GM18517 (cell line): ENCODE measurements around the gene CD3E.

Source experiments
- ATAC-seq: cut with Tn5 transposase; IDR thresholded peaks from one replicate; pipeline ENCODE4 v1.9.1; 2021; ENCODE audit warnings: mild to moderate bottlenecking, moderate library complexity; ENCODE audit not compliant: unreplicated experiment

Gene CD3E

DNA sequence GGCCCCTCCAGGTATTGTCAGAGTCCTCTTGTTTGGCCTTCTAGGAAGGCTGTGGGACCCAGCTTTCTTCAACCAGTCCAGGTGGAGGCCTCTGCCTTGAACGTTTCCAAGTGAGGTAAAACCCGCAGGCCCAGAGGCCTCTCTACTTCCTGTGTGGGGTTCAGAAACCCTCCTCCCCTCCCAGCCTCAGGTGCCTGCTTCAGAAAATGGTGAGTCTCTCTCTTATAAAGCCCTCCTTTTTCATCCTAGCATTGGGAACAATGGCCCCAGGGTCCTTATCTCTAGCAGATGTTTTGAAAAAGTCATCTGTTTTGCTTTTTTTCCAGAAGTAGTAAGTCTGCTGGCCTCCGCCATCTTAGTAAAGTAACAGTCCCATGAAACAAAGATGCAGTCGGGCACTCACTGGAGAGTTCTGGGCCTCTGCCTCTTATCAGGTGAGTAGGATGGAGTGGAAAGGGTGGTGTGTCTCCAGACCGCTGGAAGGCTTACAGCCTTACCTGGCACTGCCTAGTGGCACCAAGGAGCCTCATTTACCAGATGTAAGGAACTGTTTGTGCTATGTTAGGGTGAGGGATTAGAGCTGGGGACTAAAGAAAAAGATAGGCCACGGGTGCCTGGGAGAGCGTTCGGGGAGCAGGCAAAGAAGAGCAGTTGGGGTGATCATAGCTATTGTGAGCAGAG lies at the start of gene CD3E:
Gene CD3E (plus strand): TSS at position 163 of the 681 bp plus-strand sequence. CDS start 223 bp downstream, at position 386.
- no peak for ATAC-seq

DNA sequence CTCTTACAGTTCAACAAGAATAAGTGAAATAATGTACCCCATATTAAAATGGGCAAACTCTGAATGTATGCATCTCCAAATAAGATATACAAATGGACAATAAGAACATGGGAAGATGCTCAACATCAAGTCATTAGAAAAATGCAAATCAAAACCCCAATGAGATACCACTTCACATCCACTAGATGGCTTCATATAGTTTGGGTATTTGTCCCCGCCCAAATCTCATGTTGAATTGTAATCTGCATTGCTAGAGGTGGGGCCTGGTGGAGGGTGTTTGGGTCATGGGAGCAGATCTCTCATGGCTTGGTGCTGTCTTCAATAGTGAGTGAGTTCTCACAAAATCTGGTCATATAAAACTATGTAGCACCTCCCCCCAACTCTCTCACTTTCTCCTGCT lies 46.1 kb upstream of the CD3E start:
- no peak for ATAC-seq

DNA sequence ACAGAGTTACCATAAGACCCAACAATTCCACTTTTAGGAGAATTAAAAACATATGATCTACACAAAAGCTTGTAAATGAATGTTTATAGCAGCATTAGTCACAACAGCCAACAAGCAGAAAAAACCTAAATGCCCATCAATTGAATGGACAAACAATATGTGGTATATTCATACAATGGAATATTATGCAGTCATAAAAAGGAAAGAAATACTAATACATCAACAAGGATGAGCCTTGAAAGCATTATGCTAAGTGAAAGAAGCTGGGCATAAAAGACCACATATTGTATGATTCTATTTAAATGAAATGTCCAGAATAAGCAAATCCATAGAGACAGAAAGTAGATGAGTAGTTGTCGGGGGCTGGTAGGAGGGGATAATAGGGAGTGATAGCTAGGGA lies 45.4 kb upstream of the CD3E start:
- ATAC-seq: no peak

DNA sequence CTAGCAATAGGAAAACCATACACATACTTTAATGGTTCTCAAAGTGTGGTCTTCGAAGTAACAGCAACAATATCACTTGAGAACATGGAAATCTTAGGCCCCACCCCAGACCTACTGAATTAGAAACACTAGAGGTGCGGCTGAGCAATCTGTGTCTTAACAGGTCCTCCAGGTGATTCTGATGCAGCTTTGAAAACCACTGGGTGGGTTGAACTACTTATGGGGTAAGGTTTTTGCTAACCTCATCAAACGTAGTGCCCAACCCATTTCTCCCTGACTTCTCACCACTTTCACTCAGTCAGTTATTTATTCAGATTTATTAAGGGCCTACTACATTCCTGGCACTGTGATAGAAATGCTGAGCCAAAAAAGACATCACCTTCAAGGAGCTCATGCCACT lies 44.2 kb upstream of the CD3E start:
- no peak for ATAC-seq

DNA sequence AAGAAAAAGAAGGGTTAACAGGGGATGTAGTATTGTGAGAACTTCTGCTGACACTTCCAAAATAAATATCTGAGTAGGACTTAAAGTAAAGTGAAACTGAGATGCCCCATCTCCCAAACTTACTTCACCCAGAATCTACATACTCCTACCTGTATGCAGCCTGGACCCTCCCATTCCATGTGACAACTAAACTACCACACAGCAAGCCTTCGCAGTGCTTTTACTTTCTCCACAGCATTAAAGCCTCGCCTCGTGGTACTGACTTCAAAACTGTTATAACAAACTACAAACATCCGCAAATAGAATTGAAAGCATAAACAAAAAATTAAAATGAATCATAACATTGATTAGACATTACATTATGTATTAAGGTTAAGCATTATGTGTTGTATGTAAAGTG lies 41.4 kb upstream of the CD3E start:
- ATAC-seq: no peak

DNA sequence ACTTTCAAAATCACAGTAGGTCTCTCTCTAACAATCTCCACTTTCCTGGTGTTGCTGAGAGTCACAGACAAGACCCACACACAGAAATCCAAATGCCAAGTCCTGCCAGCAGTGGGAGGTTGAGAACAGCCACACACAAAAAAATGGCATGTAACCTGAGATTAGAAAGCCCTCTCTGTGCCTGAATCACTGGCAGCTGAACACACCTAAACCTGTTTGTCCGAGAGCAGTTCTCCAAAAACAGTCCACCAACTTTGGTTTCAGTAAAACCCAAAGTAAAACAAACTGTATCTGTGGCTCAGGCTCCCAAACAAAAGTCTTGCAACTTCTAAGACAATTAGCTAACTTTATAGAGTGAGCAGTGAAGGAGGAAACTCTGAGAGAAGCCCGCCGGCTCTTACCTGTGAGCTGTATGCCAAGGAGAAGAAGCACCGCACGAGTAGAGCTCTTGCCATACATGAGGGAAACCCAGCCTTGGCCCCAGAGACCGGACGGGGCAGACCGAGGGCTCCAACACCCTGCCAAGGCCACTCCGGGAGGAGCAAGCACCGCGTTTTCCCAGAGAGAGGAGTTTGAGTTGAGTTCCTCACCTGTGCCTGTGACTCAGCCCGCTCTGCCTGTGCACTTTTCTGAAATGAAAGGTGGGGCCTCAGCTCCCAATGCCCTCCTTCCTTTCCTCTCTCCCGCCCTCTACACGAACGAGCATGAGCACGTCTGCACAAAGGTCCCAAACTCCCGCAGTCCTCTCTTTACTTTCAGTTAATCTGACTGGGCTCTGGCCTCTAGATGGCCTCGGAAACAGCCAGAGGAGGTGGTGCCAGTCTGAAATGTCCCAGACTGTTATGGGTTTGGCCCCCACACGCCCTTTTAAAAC lies 40.6 kb upstream of the CD3E start, which contains the start of gene MPZL2:
Gene MPZL2 (minus strand): TSS at position 603 of the 874 bp plus-strand sequence. CDS start 144 bp downstream, at position 459.
- no peak for ATAC-seq

DNA sequence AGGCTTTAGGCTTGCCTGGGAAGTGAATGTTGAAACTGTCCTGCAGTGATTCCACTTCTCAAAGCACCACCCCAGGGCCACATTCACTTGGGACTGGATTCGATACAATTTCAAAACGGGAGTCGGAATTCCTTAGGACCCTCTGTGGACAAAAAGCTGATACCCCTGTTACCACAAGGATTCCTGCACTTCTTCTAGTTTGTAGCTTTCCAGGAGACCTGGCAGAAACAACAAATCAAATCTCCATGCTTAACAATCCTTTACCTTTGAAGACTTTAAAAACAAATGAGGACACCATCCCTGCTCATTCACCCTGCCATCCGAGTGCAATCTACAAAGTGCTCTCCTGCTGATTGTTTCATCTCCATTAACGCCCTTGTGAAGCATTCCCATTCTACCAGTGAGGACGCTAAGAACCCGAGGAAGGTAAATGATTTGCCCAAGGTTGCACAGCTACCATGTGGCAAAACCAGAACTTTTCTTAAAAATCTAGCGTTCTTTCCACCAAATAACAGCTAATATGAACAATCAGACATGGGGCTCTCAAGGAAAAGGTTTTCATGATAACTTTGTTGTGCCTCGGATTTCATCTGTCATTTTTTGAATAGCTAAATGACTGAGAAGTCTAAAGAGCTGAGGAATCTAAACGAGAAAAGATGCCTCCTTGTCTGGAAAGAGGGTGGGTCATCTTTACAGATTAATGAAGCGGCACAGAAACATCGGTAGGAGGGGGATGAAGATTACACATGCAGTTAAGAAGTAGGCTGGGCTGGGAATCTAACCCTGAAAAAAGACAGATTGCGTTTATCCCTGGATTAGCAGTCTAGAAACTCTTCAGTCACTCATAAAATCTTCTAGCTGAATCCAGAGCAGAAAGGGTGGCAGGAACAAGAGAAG lies 39.7 kb upstream of the CD3E start:
- no peak for ATAC-seq

DNA sequence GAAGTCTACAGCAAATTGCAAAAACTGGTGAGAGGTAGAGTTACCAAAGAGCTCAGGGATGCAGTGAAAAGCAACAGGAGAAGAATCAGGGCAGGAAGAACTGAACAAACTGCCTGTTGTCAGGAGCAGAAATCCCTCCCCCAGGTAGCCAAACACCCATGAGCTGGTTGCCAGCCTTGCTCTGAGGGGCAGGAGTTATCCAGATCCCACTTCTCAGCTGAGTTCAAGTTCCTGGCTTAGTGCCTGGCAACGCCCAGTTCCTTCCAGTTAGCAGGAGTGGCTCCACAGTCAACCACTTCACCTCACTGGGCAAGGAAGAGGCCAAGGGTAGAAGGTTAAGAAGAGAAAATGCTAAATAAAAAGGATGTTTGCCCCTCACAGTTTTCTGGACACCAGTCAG lies 38.6 kb upstream of the CD3E start:
- ATAC-seq: no peak

DNA sequence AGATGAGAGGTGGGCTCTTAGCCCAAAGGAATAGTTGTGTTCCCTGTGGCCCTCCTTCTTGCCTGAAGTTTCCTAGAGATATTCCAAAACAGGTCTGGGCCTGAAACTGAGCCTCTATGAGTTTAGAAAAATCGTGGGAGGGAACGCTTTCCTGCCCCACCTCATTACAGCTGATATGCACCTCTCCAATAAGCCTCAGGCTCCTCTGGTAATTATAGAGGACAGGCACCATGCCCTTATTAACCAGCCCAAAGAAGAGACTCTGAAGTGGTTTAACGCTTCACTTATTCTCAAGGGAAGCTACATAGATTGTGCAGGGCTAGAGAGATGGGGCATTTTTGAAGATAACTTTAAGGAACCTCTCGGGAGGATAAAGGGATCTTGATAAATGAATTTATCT lies 37.0 kb upstream of the CD3E start:
- no peak for ATAC-seq

DNA sequence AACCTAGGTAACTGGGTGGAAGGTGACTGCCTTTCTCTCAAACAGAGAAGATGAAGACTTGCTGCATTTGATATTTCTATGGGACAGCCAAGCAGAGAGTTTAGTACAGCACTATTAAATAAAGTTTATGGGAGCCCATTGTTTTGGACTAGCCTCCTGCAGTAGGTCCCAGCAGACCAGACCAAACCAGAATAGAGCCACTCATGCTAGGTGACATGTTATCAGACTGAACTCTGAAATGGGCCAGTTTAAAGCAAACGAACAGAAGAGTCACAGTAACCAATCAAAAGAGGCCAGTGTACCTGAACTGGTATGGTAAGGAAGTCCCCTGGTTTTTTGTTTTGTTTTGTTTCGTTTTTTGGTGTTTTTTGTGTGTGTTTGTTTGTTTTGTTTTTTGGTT lies 32.5 kb upstream of the CD3E start:
- ATAC-seq: no peak

DNA sequence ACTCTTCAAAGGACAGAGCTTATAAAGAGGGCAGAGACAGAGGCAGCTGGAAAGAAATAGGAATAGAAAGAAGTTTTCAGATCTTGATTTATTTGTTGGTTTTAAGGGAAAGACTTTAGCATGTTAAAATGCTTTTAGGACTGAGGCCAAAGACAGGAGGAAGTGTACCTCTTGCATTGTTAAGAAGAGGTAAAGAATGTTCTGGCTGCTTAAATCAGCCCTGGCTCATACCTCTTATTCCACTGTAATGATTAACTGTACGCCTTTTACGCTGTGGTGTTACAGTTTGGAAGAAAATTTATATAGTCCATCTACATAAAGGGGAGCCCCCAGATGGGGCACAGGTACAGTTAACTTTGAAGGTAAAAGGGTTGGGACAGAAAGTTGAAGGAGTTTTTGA lies 30.3 kb upstream of the CD3E start:
- no peak for ATAC-seq

DNA sequence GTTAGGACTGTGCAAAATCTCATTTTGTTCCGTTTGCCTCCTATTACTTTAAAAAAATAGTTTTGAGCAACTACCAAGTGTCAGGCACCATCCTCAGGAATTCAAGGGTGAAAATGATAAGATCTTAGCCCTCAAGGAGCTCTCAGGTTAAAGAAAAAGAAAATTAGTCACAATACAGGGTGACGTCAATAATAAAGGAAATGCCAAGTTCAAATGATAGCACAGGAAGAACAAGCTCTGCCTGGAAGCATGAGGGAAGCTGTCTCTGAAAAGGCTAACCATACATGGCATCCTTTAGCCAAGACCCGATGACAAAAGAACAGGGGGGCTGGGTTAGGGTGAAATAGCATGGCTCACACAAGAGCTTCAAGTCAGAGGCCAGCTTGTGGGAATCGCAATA lies 29.4 kb upstream of the CD3E start:
- ATAC-seq: no peak

DNA sequence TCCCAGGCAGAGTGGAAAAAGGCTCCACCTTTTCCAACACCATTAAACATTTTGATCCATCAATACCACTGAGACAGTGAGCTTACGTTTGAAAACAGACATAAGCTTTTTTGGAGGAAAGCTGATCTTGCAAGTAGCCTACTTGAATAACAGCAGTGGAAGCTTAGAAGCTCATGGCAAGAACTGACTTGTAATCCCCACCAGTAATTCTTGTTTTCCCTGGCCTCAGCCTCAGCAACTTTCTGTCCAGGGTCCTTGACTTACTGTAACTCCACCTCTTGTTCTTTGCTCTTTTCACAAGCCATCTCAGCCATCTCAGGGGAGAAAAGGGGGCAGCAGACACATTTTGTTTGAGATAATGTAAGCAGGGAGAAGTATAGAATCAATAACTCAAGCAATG lies 28.1 kb upstream of the CD3E start:
- ATAC-seq: no peak

DNA sequence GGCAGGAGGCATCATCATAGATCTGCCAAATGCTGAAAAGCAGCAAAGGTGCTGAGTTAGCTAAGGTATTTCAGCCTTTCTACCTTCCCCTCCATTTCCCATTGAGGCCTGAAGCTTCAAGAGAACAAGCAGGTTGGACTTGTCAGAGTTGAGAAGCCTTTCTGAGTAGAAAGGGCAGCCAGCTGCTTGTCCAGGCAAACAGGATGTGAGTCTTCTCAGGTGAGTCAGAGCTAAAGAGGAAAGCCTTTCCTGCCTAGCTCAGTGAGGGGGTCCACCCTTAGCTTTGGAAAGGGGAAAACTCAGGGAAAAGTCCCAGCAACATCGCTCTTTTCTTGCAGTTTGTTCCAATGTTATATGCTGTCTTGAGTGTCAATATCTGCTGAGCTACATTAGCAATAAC lies 27.2 kb upstream of the CD3E start:
- no peak for ATAC-seq

DNA sequence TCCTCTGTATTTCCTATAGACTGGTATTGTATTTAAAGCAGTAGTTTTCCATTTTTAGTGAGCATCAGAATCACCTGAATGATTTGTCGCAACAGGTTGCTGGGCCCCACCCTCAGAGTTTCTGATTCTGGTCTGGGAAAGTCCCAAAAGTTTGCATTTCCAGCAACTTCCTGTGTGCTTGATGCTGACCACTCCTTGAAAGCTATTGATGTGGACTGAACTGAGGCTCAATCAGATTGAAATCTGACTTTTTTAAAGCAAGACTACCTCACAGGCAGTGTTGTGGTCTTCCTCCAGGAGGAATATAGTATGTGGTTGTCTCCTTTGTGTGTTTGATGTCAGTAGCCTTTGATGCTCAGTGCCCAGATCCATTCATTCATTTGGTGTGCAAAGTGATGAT lies 23.2 kb upstream of the CD3E start:
- no peak for ATAC-seq

DNA sequence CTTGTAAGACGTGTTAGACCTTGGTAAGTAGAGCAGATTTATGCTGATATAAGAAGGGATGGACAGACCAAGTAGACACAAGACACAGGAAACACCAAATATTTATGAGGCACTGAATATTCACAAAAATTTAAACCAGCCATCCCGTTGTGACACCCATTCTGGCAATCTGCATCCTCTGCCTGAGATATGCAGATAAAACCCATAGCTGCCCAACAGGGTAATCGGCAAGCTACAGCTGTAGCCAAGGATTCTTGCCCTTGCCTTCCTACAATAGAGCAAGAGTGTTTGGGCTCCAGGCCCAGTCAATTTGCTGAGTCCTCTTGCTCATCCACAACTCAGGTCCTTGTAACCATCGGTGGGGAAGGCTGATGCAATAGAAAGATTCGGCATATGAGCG lies 21.9 kb upstream of the CD3E start:
- no peak for ATAC-seq

DNA sequence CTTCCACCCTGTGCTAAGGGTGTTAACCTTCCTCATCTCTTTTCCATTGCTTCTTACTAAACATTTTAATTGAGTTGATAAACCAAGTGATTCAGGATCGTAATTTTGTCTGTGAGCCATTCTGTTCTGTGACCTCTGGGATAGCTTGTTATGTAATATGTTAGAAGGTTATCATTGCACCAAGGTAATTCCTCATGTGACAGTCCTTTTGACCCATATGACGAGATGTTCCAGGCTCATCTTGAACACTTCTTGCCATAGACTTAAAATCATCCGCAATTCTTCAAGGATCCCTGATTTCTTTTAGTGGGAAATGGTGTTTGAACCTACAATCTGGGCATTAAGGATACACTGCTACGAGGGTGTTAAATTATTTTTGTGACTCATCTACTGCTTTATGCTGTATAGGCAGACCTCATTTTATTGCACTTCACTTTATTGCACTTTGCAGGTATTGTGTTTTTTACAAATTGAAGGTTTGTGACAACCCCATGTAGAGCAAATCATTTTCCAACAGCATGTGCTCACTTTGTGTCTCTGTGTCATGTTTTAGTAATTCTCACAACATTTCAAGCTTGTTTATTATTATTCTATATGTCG lies 21.4 kb upstream of the CD3E start:
- no peak for ATAC-seq

DNA sequence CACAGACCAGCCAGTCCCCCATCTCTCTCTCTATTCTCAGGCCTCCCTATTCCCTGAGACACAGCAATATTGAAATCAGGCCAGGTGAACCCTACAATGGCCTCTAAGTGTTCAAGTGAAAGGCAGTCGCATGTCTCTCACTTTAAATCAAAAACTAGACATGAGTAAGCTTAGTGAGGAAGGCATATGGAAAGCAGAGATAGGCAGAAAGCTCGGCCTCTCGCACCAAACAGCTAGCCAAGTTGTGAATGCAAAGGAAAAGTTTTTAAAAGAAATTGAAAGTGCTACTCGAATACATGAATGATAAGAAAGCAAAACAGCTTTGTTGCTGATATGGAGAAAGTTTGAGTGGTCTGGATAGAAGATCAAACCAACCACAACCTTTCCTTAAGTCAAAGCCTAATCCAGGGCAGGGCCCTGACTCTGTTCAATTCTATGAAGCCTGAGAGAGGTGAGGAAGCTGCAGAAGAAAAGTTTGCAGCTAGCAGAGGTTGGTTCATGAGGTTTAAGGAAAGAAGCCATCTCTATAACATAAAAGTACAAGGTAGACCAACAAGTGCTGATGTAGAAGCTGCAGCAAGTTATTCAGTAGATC lies 20.7 kb upstream of the CD3E start:
- ATAC-seq: no peak

DNA sequence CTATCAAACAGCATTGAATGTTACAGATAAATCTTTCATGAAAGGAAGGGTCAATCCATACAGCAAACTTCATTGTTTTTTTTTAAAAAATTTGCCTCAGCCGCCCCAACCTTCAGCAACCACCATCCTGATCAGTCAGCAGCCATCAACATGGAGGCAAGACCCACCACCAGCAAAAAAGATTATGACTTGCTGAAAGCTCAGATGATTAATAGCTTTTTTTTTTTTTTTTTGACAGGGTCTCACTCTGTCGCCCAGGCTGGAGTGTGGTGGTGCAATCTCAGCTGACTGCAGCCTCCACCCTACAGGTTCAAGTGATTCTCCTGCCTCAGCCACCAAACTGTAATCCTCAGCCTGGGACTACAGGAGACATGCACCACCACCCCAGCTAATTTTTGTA lies 18.0 kb upstream of the CD3E start:
- no peak for ATAC-seq

DNA sequence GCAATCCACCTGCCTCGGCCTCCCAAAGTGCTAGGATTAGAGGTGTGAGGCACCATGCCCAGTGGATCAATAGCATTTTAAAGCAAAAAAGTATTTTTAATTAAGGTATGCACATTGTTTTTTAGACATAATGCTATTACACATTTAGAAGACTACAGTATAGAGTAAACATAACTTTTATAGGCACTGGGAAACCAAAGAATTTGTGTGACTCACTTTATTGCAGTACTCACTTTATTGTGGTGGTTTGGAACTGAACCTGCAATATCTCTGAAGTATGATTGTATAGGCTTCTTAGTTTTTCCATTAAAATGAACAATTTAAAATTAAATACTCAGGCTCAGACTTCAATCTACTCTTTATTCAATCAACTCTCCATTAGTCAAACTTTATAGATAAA lies 17.5 kb upstream of the CD3E start:
- ATAC-seq: no peak

DNA sequence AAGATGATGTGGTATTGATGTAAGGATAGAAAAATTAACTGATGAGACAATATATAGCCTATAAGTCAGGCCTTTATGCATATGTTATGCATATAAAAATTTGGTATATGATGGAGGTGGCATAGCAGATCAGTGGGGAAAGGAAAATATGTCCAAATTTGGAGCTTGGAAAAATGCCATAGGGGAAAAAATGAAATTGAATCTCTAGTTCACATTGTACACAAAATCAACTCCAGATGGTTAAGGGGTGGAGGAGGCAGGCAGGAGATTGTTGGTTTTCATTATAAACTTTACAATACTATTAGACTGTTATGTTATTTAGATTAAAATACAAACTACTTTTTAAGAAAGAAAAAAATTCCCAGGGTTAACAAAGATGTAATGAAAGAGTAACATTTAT lies 15.1 kb upstream of the CD3E start:
- no peak for ATAC-seq
